ENCODE results near the gene ACTN1.
"Not testable (repeated sequence)": the region's sequence is repeated elsewhere in the genome, so short reads cannot be mapped to it uniquely, and the experiment has no call there.

The ACTN1 gene

GRCh38 chr14:68860771-68861170 lies 118.3 kb downstream of the ACTN1 start:
- in situ Hi-C loops (cut with MboI; ENCODE audit: low pct_unique_long_range_greater_than_20kb, low sequenced_read_pairs, unreplicated experiment) = no loop called here
- no peak for TF ChIP-seq CTCF (IDR thresholded peaks at IDR 0.05; ENCODE audit: extremely low read depth, insufficient read depth, missing control alignments)

GRCh38 chr14:68857516-68858070 lies 121.5 kb downstream of the ACTN1 start:
- no peak for DNase-seq (ENCODE audit: low spot score)
- in situ Hi-C loops (cut with MboI; ENCODE audit: low pct_unique_long_range_greater_than_20kb, low sequenced_read_pairs, unreplicated experiment) = no loop called here
- TF ChIP-seq CTCF (IDR thresholded peaks at IDR 0.05; ENCODE audit: extremely low read depth, insufficient read depth, missing control alignments) = no peak

More at GRCh38 chr14:68860771-68861170, 118.3 kb downstream of the ACTN1 start:
- DNase-seq (ENCODE audit: low spot score) = no peak

- no peak for DNase-seq (ENCODE audit: low spot score)
- no peak for TF ChIP-seq CTCF (IDR thresholded peaks at IDR 0.05; ENCODE audit: extremely low read depth, insufficient read depth, missing control alignments)
- in situ Hi-C loops (cut with MboI; ENCODE audit: low pct_unique_long_range_greater_than_20kb, low sequenced_read_pairs, unreplicated experiment) = no loop called here
Observed at GRCh38 chr14:68856572-68856971, 122.5 kb downstream of the ACTN1 start.

- no peak for DNase-seq (ENCODE audit: low spot score)
- in situ Hi-C loops (cut with MboI; ENCODE audit: low pct_unique_long_range_greater_than_20kb, low sequenced_read_pairs, unreplicated experiment) = no loop called here
- TF ChIP-seq CTCF (IDR thresholded peaks at IDR 0.05; ENCODE audit: extremely low read depth, insufficient read depth, missing control alignments) = no peak
Observed at GRCh38 chr14:68854421-68854820, 124.7 kb downstream of the ACTN1 start.

GRCh38 chr14:68853749-68854148 lies 125.4 kb downstream of the ACTN1 start:
- DNase-seq (ENCODE audit: low spot score) = no peak
- no peak for TF ChIP-seq CTCF (IDR thresholded peaks at IDR 0.05; ENCODE audit: extremely low read depth, insufficient read depth, missing control alignments)
- in situ Hi-C loops (cut with MboI; ENCODE audit: low pct_unique_long_range_greater_than_20kb, low sequenced_read_pairs, unreplicated experiment) = no loop called here

- in situ Hi-C loops (cut with MboI; ENCODE audit: low pct_unique_long_range_greater_than_20kb, low sequenced_read_pairs, unreplicated experiment); DNase-seq (ENCODE audit: low spot score): not testable (repeated sequence)
Observed at GRCh38 chr14:68852493-68852892, 126.6 kb downstream of the ACTN1 start.

GRCh38 chr14:68851078-68851477 lies 128.0 kb downstream of the ACTN1 start:
- in situ Hi-C loops (cut with MboI; ENCODE audit: low pct_unique_long_range_greater_than_20kb, low sequenced_read_pairs, unreplicated experiment) = no loop called here
- no peak for TF ChIP-seq CTCF (IDR thresholded peaks at IDR 0.05; ENCODE audit: extremely low read depth, insufficient read depth, missing control alignments)
- DNase-seq (ENCODE audit: low spot score) = no peak

All from GM13977 (cell line).